ENCODE data around the gene DPY19L1.
"Not testable (repeated sequence)": the region's sequence is repeated elsewhere in the genome, so short reads cannot be mapped to it uniquely, and the experiment has no call there.

GRCh38 chr7:34998335-34998734 lies 39.0 kb downstream of the DPY19L1 start:
- not testable (repeated sequence) for TF ChIP-seq GLIS3 (CRISPR knock-in tag; IDR thresholded peaks at IDR 0.05); OSR1 (CRISPR knock-in tag; IDR thresholded peaks at IDR 0.05); ARNTL (CRISPR knock-in tag; IDR thresholded peaks at IDR 0.05; ENCODE audit: borderline replicate concordance, low read depth); PATZ1 (CRISPR knock-in tag; IDR thresholded peaks at IDR 0.05; ENCODE audit: borderline replicate concordance); ZFP30 (CRISPR knock-in tag; IDR thresholded peaks at IDR 0.05); ZFP3 (CRISPR knock-in tag; IDR thresholded peaks at IDR 0.05); RARB (CRISPR knock-in tag; IDR thresholded peaks at IDR 0.05); CSDC2 (CRISPR knock-in tag; IDR thresholded peaks at IDR 0.05); TOX (CRISPR knock-in tag; IDR thresholded peaks at IDR 0.05; ENCODE audit: borderline replicate concordance); ZC3H10 (CRISPR knock-in tag; IDR thresholded peaks at IDR 0.05); ZNF70 (CRISPR knock-in tag; IDR thresholded peaks at IDR 0.05); BACH2 (CRISPR knock-in tag; IDR thresholded peaks at IDR 0.05; ENCODE audit: borderline replicate concordance)

Data from SK-N-SH treated with all-trans-retinoic acid at 6 μM for 48 hours (cell line).